K562 (cell line): ENCODE results near the gene UBXN2A. TPM values are rescaled to one million over a fixed set of nuclear protein-coding genes. Genes with fewer than 3 reads are reported as not detected.

Experiments
- CREB1 ChIP-seq, 2 experiments: sonication (generic) in 1 of 2; formaldehyde crosslinking in 1 of 2; IDR thresholded peaks; 2 replicates each; pipeline versions ENCODE4 v1.6.1 to v1.8.0; 2012 to 2022; ENCODE audit warnings: inconsistent platforms in 1 of 2, mild to moderate bottlenecking in 1 of 2, missing genetic modification reagents in 1 of 2, moderate library complexity in 1 of 2
- CXXC5 ChIP-seq: fragments of 250-450 bp; sonication (Bioruptor Pico); IDR thresholded peaks from 2 replicates; pipeline ENCODE4 v1.8.0; 2022; ENCODE audit warnings: inconsistent platforms, mild to moderate bottlenecking, moderate library complexity
- HDAC2 ChIP-seq: fragments of 450-650 bp; IDR thresholded peaks from 2 replicates; pipeline ENCODE4 v1.6.1; 2016; ENCODE audit warnings: mild to moderate bottlenecking
- HMGN3 ChIP-seq: IDR thresholded peaks from 2 replicates; pipeline ENCODE4 v1.6.1; 2011; ENCODE audit warnings: borderline replicate concordance, low read depth, mild to moderate bottlenecking, mixed read lengths, low read length; ENCODE audit not compliant: insufficient read length; ENCODE audit errors: extremely low read depth
- SP2 ChIP-seq: IDR thresholded peaks from 2 replicates; pipeline ENCODE4 v1.6.1; 2011; ENCODE audit warnings: mild to moderate bottlenecking, low read depth, low read length, moderate library complexity; ENCODE audit not compliant: poor library complexity, severe bottlenecking; ENCODE audit errors: extremely low read depth
- STAG1 ChIP-seq: sonication (generic); formaldehyde crosslinking; IDR thresholded peaks from 2 replicates; pipeline ENCODE4 v1.5.0; 2020; ENCODE audit warnings: missing genetic modification reagents, borderline replicate concordance
- TEAD4 ChIP-seq, 2 experiments: sonication (generic) in 1 of 2; formaldehyde crosslinking in 1 of 2; IDR thresholded peaks; 2 replicates each; pipeline versions ENCODE4 v1.6.1 to v1.8.0; 2012 to 2022; ENCODE audit warnings: borderline replicate concordance in 1 of 2, inconsistent platforms in 1 of 2, low read length in 1 of 2, mild to moderate bottlenecking in 1 of 2, missing genetic modification reagents in 1 of 2
- TOE1 ChIP-seq, 2 experiments: fragments of 450-650 bp in 1 of 2; sonication (generic) in 1 of 2; formaldehyde crosslinking in 1 of 2; IDR thresholded peaks; 2 replicates each; pipeline versions ENCODE4 v1.7.1 to v1.8.0; 2016 to 2022; ENCODE audit warnings: borderline replicate concordance in 2 of 2, mild to moderate bottlenecking in 2 of 2, antibody characterized with exemption in 1 of 2, inconsistent platforms in 1 of 2, low read depth in 1 of 2, missing genetic modification reagents in 1 of 2, moderate library complexity in 1 of 2
- ZNF12 ChIP-seq: sonication (generic); formaldehyde crosslinking; IDR thresholded peaks from 2 replicates; pipeline ENCODE4 v1.4.0; 2020; ENCODE audit warnings: mild to moderate bottlenecking, missing genetic modification reagents
- ZNF24 ChIP-seq: fragments of 450-650 bp; IDR thresholded peaks from 2 replicates; pipeline ENCODE4 v1.6.1; 2016
- ZNF75A ChIP-seq: fragments of 450-650 bp; formaldehyde crosslinking; IDR thresholded peaks from 2 replicates; pipeline ENCODE4 v1.4.0; 2020; ENCODE audit warnings: mild to moderate bottlenecking
- polyA plus RNA-seq, 8 experiments: library from polyadenylated mRNA; depleted of rRNA in 4 of 8; stranded (reverse) in 5 of 8; unstranded in 3 of 8; fragments of >200 nt; fragmentation: Nextera tagmentation in 2 of 8; fragmentation: Illumina TruSeq in 1 of 8; extraction: Ambion mirVana in 2 of 8; extraction: Trizol in 1 of 8; gene quantifications; 2 replicates each; pipeline versions ENCODE4 v1.2.1 to v1.2.3, GENCODE V29; 2011 to 2014; ENCODE audit warnings: inconsistent platforms in 1 of 8, missing spikeins in 1 of 8
- total RNA-seq, 7 experiments: library from RNA; depleted of rRNA in 6 of 7; stranded (reverse); fragments of >200 nt in 6 of 7; fragmentation: Illumina TruSeq in 2 of 7; extraction: Trizol in 2 of 7; gene quantifications; 2 replicates each; pipeline versions ENCODE4 v1.2.1 to v1.2.3, GENCODE V29; 2011 to 2021; ENCODE audit warnings: low replicate concordance in 1 of 7
- TF ChIP-seq, protein P1 (sequence below): sonication (generic); formaldehyde crosslinking; IDR thresholded peaks from 2 replicates; pipeline ENCODE4 v1.8.0; 2023; ENCODE audit warnings: mild to moderate bottlenecking, missing genetic modification reagents
- TF ChIP-seq, protein P2 (sequence below): fragments of 250-450 bp; sonication (Bioruptor Pico); IDR thresholded peaks from 2 replicates; pipeline ENCODE4 v1.4.0; 2020
- TF ChIP-seq, protein P3 (sequence below): fragments of 250-450 bp; sonication (Bioruptor Pico); IDR thresholded peaks from 2 replicates; pipeline ENCODE4 v1.8.0; 2021; ENCODE audit warnings: moderate library complexity, mild to moderate bottlenecking, inconsistent platforms
- TF ChIP-seq, protein P4 (sequence below): fragments of 250-450 bp; sonication (Bioruptor Pico); IDR thresholded peaks from 2 replicates; pipeline ENCODE4 v1.6.1; 2021; ENCODE audit warnings: mild to moderate bottlenecking
- TF ChIP-seq, protein P5 (sequence below), 2 experiments: fragments of 450-650 bp; conservative IDR thresholded peaks; 2 replicates each; pipeline ENCODE4 v1.6.1; 2017; ENCODE audit warnings: mild to moderate bottlenecking in 2 of 2, moderate library complexity in 2 of 2

UBXN2A gene
- total and polyA plus RNA-seq, 9 of the 15 experiments (the other 6 are each of a cell fraction or from before 2014, with no cell fraction given): 3.4 to 25.6 (median 16.0) TPM

DNA sequence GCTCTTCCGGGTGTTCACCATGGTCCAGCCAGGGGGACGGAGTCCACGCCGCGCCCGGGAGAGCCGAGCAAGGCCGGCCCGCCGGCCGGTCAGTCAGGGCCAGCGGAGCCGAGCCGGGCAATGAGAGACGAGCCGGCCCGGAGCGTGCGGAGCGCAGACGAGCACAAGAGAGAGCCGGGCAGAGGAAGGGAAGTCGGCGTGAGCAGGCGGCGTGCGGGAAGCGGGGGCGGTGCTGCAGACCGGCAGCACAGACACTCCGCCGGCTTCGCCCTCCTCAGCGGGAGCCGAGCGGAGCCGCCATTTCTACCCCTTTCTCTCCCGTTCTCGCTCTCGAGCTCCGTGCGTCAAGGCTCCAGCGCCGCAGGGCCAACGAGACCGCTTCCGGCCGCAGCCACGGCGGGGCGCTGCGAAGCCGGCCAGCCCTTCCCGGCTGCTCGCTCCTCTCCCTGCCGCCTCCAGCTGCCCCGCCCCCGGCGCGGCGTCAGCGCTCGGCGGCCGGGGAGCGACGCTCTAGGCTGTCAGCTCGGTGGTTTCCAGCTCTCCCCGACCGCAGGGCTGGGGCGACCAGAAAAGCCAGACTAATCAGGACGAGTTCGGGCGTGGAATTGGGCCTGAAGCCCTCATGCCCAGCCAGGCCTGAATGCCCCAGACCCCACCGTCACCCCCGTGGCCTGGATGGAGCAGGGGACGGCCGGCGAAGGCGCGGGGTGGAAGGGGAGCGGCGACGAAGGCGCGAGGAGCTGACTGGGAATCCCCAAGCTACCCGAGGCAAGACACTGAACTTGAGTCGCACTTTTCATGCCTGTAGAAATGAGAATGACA is 13.3 kb upstream of the UBXN2A start, which contains the start of gene ATAD2B (continued):
- TF ChIP-seq, protein P1, sequence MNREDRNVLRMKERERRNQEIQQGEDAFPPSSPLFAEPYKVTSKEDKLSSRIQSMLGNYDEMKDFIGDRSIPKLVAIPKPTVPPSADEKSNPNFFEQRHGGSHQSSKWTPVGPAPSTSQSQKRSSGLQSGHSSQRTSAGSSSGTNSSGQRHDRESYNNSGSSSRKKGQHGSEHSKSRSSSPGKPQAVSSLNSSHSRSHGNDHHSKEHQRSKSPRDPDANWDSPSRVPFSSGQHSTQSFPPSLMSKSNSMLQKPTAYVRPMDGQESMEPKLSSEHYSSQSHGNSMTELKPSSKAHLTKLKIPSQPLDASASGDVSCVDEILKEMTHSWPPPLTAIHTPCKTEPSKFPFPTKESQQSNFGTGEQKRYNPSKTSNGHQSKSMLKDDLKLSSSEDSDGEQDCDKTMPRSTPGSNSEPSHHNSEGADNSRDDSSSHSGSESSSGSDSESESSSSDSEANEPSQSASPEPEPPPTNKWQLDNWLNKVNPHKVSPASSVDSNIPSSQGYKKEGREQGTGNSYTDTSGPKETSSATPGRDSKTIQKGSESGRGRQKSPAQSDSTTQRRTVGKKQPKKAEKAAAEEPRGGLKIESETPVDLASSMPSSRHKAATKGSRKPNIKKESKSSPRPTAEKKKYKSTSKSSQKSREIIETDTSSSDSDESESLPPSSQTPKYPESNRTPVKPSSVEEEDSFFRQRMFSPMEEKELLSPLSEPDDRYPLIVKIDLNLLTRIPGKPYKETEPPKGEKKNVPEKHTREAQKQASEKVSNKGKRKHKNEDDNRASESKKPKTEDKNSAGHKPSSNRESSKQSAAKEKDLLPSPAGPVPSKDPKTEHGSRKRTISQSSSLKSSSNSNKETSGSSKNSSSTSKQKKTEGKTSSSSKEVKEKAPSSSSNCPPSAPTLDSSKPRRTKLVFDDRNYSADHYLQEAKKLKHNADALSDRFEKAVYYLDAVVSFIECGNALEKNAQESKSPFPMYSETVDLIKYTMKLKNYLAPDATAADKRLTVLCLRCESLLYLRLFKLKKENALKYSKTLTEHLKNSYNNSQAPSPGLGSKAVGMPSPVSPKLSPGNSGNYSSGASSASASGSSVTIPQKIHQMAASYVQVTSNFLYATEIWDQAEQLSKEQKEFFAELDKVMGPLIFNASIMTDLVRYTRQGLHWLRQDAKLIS (CRISPR knock-in tag): peak; percentile 97
- TF ChIP-seq TEAD4 (IDR thresholded peaks at IDR 0.05; ENCODE audit: low read length) (peak; percentile 36), TEAD4 (CRISPR knock-in tag; IDR thresholded peaks at IDR 0.05; ENCODE audit: borderline replicate concordance) (no peak), SP2 (peak; percentile 90), ZNF12 (CRISPR knock-in tag) (peak; percentile 60), STAG1 (peak; percentile 55; the same call in 1 of the 2 replicates), CXXC5 (CRISPR knock-in tag) (peak; percentile 93), HDAC2 (peak; percentile 31; the same call in 1 of the 2 replicates), CREB1 (IDR thresholded peaks at IDR 0.05) (peak; percentile 87), CREB1 (CRISPR knock-in tag; IDR thresholded peaks at IDR 0.05) (peak; percentile 91), ZNF75A (CRISPR knock-in tag) (no peak), HMGN3 (peak; percentile 94), ZNF24 (peak; percentile 69; the same call in 1 of the 2 replicates), TOE1 (IDR thresholded peaks at IDR 0.05; ENCODE audit: borderline replicate concordance) (peak; percentile 40; the same call in 1 of the 2 replicates), TOE1 (CRISPR knock-in tag; IDR thresholded peaks at IDR 0.05; ENCODE audit: borderline replicate concordance, low read depth) (no peak)
- TF ChIP-seq, protein P2, sequence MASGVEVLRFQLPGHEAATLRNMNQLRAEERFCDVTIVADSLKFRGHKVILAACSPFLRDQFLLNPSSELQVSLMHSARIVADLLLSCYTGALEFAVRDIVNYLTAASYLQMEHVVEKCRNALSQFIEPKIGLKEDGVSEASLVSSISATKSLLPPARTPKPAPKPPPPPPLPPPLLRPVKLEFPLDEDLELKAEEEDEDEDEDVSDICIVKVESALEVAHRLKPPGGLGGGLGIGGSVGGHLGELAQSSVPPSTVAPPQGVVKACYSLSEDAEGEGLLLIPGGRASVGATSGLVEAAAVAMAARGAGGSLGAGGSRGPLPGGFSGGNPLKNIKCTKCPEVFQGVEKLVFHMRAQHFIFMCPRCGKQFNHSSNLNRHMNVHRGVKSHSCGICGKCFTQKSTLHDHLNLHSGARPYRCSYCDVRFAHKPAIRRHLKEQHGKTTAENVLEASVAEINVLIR: peak; percentile 78
- TF ChIP-seq, protein P3, sequence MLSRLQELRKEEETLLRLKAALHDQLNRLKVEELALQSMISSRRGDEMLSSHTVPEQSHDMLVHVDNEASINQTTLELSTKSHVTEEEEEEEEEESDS (CRISPR knock-in tag): no peak
- TF ChIP-seq, protein P4, sequence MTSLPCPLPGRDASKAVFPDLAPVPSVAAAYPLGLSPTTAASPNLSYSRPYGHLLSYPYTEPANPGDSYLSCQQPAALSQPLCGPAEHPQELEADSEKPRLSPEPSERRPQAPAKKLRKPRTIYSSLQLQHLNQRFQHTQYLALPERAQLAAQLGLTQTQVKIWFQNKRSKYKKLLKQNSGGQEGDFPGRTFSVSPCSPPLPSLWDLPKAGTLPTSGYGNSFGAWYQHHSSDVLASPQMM (CRISPR knock-in tag): no peak
- TF ChIP-seq, protein P5, sequence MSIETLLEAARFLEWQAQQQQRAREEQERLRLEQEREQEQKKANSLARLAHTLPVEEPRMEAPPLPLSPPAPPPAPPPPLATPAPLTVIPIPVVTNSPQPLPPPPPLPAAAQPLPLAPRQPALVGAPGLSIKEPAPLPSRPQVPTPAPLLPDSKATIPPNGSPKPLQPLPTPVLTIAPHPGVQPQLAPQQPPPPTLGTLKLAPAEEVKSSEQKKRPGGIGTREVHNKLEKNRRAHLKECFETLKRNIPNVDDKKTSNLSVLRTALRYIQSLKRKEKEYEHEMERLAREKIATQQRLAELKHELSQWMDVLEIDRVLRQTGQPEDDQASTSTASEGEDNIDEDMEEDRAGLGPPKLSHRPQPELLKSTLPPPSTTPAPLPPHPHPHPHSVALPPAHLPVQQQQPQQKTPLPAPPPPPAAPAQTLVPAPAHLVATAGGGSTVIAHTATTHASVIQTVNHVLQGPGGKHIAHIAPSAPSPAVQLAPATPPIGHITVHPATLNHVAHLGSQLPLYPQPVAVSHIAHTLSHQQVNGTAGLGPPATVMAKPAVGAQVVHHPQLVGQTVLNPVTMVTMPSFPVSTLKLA (conservative IDR thresholded peaks at IDR 0.05): peak; percentile 70 to 85
